ENCODE data around the gene HAND2.

DNA sequence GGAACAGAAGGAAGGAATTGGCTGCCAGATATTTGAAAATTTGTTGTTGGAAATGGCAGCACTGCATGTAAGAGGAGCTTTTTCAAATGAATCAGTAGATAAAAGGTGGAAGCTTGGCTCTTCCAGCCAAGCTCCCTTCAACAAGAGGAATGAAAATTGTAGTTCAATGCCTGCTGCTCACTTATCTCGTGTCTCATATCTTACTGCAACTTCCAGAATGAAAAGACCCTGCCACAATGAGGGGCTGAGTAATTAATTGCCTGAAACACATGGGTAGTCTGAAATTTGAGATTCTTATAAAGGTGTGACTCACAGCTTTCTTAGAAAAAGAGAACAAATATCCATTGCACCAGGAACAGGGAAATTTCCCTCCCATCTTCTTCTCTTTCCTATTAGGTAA, 53.0 kb downstream of the HAND2 start:
- no peak for TF ChIP-seq SUZ12 (IDR thresholded peaks at IDR 0.05)
- no peak for TF ChIP-seq ARNT (IDR thresholded peaks at IDR 0.05)
